Stimulated activated CD8-positive, alpha-beta memory T cell treated with anti-CD3 and anti-CD28 coated beads, Interleukin-15, amount 100 ng/mL, for 1 hour (primary cell): ENCODE measurements around the gene ADNP.
"Not testable (repeated sequence)": the region's sequence is repeated elsewhere in the genome, so short reads cannot be mapped to it uniquely, and the experiment has no call there.

Source experiments
- DNase-seq: peaks from one replicate; pipeline ENCODE4 v3.0.0-alpha.2; 2020; ENCODE audit warnings: low read depth

Gene ADNP

GRCh38 chr20:50900261-50900660 is 31.0 kb downstream of the ADNP start:
- DNase-seq, result no peak

GRCh38 chr20:50898475-50898874 is 32.8 kb downstream of the ADNP start:
- no peak for DNase-seq

GRCh38 chr20:50895111-50895830 is 36.0 kb downstream of the ADNP start:
- no peak for DNase-seq

- DNase-seq, result no peak
Observed at GRCh38 chr20:50893620-50894019, 37.6 kb downstream of the ADNP start.

GRCh38 chr20:50892394-50892793 is 38.8 kb downstream of the ADNP start:
- DNase-seq, result no peak

GRCh38 chr20:50891138-50891537 is 40.1 kb downstream of the ADNP start:
- DNase-seq, result no peak

GRCh38 chr20:50887576-50887975 is 43.7 kb downstream of the ADNP start:
- no peak for DNase-seq

GRCh38 chr20:50886184-50886790 is 45.0 kb downstream of the ADNP start:
- DNase-seq, result no peak

- no peak for DNase-seq
Observed at GRCh38 chr20:50885781-50886180, 45.5 kb downstream of the ADNP start.

GRCh38 chr20:50885068-50885467 is 46.2 kb downstream of the ADNP start:
- DNase-seq, result no peak

- no peak for DNase-seq
Observed at GRCh38 chr20:50883856-50884255, 47.4 kb downstream of the ADNP start.

- not testable (repeated sequence) for DNase-seq
Observed at GRCh38 chr20:50881759-50882424, 49.3 kb downstream of the ADNP start.

GRCh38 chr20:50879649-50880550 is 51.3 kb downstream of the ADNP start:
- no peak for DNase-seq

GRCh38 chr20:50877232-50877743 is 53.9 kb downstream of the ADNP start:
- no peak for DNase-seq

GRCh38 chr20:50876816-50877215 is 54.4 kb downstream of the ADNP start:
- no peak for DNase-seq

- no peak for DNase-seq
Observed at GRCh38 chr20:50876063-50876685, 55.1 kb downstream of the ADNP start.

- DNase-seq, result no peak
Observed at GRCh38 chr20:50874758-50875665, 56.2 kb downstream of the ADNP start.

- no peak for DNase-seq
Observed at GRCh38 chr20:50874111-50874757, 57.0 kb downstream of the ADNP start.

GRCh38 chr20:50873585-50873984 is 57.7 kb downstream of the ADNP start:
- DNase-seq, result no peak
